ENCODE measurements around the gene SLC6A8.

SLC6A8 gene

DNA sequence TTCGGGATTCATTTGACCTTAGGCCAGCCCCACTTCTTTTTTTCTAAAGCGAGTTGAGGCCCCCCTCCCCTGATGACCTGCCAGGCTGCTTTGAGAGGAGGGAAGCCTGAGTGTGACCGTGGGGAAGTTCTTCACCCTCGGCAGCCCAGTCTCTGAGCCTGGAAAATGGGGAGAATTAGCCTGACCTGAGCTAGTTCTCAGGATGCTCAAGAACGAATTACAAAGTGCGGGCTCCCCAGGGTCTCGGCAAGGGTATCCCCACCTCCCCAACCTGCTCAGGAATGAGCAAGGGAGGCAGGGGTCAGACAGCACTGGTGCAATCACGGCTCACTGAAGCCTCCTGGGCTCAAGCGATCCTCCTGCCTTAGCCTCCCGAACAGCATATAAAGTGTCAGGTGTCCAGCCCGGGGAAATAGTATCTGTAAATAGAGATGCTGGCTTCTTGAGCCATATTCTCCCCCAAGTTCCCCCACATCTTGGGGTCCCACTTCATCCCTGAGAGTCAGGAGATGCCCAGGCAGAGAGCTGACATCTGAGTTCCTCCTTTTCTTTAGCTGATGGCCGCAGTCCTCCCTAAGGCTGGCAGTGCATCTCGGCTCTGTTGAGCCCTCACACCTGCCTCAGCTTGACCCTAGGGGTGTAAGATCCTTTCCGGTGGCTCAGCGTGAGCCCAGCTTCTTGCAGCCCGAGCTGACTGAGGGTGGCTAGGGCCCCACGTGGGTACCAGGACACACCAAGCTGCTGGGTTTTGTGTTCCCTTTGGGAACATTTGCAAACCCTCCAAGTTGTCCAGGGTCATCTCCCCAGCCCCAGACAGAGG, 39.2 kb upstream of the SLC6A8 start:
- no peak for DNase-seq

GRCh38 chrX:153649178-153649914, 38.4 kb upstream of the SLC6A8 start:
- no peak for DNase-seq

GRCh38 chrX:153649915-153650782, 37.6 kb upstream of the SLC6A8 start:
- no peak for DNase-seq

DNA sequence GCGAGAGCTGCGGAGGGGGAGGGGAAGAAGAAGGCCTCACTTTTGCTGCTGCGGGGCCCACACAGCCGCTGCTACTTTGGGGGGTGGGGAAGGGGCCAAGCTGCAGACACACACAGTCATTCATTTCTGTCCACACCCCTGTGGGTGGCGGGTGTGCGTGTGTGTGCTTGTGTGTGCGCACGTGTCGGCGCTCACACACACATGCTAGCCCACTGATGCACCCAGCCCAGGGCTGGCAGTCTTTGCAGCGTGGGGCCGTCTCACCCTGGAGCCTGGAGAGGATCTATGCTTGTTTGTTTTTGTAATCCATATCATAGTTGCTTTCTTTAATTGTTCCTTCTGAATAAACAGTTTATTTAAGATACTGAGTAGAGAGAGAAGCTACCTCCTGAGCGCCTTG, 36.8 kb upstream of the SLC6A8 start:
- DNase-seq, result no peak

- DNase-seq, result no peak
Observed at GRCh38 chrX:153651540-153652079, 36.1 kb upstream of the SLC6A8 start.

DNA sequence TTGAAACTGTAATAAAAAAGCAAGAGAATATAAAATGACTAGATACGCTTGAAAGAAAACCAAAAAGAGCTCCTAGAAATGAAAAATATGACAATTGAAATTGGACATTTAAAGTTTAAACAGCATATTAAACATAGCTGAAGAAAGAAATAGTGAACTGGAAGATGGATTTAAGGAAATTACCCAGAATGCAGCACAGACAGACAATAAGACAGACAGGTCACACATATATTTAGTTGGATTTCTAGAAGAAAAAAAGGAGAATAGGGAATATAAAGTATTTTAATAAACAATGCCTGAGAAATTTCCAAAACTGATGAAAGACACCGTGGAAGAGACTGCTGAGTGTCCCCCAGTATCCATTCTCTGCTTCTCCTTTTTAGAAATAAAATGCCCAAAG, 34.2 kb upstream of the SLC6A8 start:
- no peak for DNase-seq

GRCh38 chrX:153657161-153657560, 30.6 kb upstream of the SLC6A8 start:
- no peak for DNase-seq

GRCh38 chrX:153659268-153659667, 28.5 kb upstream of the SLC6A8 start:
- no peak for DNase-seq

- no peak for DNase-seq
Observed at GRCh38 chrX:153662266-153662665, 25.5 kb upstream of the SLC6A8 start.

DNA sequence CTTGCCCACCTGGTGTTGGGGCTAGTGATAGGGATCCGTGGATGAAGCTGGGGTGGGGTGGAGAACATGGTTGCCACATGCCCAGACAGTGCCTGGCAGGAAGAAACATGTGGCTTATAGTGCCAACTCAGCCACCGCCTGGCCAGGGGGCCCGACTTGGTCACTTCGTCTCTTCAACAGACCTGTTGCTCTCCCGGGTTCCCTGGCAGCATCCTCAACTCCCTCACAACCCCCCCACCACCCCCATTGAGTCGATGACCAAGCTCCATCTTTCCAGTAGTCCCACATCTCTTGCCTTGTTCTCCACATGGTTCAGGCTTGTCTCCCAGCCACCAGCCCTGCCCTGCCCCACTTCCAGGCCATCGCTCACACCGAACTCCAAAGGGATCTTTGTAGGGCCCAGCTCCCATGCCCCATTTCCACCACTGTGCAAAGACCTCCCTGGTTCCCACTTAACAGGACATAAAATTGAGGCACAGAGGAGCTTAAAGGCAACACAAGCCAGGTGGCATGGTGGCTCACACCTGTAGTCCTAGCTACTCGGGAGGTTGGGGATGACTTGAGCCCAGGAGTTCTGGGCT, 21.9 kb upstream of the SLC6A8 start:
- DNase-seq, result no peak

- DNase-seq, result no peak
Observed at GRCh38 chrX:153667281-153667955, 20.3 kb upstream of the SLC6A8 start.

DNA sequence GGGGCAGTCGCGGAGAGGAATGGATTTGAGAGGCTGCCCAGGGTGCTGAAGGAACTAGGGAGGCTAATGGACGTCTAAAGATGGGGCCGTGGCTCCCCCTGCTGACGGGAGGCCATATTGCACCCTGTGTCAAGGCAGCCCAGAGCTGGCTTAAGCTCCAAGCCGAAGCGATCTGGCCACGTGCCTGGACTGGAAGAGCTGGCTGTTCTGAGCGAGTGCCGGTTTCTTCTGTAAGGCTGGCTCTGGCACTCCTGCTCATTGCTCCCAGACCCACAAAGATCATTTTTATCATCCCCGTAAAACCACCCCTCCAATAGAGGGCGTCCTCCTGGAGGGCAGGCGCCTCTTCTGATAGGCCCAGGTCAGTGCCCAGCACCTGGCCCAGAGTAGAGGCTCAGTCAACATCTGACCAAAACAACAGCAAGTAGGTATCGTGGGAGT, 19.8 kb upstream of the SLC6A8 start:
- DNase-seq, result peak; percentile 22

GRCh38 chrX:153668423-153669173, 19.1 kb upstream of the SLC6A8 start:
- no peak for DNase-seq

DNA sequence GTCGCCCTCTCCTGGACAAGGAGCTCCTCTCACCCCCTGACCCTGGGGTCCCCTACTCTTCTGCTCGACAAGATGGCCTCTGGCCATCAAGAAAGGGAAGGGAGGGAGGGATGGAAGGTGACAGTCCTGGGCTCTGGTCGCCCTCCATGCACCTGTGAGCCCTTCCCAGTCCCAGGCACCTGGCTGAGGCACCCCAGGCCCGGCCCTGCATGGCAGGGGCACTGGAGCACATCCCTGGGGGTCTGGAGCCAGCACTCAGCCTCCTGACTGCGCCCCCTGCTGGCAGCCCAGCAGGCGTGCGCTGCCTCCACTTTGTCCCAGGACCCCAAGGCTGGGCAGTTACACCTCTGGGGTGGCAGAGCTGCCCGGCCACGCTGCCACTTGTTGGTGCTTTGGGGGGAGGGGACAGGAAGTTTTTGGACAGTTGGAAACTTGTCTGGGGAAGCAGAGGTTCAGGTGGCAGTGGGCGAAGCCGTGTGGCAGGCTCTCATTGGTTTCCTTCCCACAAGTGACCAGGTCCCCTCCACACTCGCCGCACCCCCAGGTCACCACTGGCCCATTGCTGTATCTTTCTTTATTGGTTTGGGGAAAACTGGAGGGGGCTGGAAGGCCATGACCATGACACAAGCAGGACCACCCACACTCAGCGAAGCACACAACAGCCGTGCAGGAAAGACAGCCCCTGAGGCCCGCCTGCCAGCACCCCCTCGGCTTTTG, 18.4 kb upstream of the SLC6A8 start:
- no peak for DNase-seq

- no peak for DNase-seq
Observed at GRCh38 chrX:153669901-153670731, 17.6 kb upstream of the SLC6A8 start.

DNA sequence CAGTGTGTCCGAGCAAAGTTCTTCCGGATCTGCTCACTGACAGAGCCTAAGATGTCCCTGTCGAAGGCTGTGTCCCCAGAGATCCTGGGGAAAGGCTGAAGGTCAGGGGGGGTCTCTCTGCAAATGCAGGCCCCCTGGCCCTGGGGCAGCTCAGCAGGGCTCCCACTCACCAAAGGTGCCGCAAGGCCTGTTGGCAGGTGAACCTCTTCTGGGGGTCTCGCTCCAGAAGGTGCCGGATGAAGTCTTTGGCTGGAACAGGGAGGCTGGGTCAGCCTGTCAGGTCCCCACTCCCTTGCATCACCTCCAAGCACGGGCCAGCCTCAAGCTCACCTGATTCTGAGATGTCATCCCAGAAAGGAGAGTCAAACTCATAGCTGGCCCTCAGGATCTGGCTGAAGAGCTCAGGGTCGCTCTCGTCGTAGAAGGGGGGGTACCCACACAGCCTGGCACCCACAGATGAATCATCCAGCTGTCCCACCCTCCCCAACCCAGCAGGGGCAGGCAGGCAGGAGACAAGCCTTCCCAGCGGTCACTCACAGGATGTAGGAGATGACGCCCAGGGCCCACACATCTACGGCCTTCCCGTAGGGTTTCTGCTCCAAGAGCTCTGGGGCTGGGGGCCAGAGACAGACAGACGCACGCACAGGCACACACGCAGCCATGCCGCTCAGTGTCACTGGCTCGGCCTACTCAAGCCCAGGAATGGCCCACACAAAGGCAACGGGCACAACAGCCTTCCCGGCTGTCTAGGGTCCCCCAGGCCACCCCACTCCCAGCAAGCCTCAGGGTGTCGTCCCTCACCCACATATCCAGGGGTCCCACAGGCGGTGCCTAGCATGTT, 16.8 kb upstream of the SLC6A8 start:
- DNase-seq, result no peak

GRCh38 chrX:153671589-153672530, 15.9 kb upstream of the SLC6A8 start:
- DNase-seq, result no peak

All from kidney glomerular epithelial cell (primary cell).